ENCODE results near the gene FYN.

FYN gene

DNA sequence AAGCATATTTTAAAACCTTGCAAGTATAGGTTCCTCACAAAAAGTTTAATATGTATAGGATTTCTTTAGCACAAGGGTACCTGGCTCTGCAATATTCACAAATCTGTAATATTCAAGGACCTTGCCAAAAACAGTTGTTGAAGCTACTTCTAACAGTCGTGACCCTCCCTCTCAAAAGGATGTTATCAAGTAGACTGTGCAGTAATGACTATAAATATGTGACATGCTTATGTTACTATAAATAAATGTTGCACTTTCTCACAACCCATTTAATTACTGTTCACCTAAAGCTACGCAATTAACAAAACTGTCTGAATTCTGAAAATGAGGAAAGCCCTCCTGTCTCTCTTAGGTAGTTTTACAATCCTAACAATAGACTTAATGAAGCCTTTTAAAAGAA lies 41.8 kb downstream of the FYN start:
- no peak for DNase-seq (ENCODE audit: low read depth in 3 of 3)

DNA sequence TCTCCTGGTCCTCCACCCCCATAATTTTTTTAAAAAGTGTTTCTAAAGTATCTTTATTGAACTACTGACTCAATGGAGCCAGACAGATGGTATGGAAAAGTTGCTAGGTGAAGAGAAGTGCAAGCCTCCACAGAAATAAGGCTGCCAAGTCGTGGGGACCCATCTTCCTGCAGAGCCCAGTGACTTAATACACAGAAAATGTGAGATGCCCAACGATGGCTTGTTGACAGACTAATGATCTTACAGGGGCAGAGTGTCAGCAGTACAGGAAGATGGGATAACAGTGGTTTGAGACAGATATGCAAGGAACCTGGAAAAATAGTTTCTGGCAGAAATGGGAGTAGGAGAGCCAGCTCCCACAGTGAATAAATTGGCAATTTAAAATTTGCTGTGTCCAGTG lies 43.3 kb downstream of the FYN start:
- DNase-seq (ENCODE audit: low read depth in 3 of 3), result no peak

DNA sequence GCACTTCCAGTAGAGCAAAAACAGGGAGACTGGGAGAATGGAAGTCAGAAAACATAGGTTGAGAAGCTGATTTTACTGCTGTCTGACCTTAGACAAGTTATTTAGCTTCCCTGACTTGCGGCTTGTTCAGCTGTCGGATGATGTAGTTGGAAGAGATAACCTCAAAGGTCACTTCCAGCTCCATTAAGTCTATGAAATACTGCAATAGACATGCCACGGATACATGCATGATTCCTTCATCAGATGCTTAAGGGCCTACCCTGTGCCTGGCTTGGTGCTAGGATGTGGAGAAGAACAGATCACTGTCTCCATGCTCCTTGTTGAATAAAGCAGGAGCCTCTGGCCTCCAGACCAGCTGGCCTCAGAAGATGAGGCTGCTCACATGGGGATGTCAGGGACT lies 43.7 kb downstream of the FYN start:
- DNase-seq (ENCODE audit: low read depth in 3 of 3), result no peak

DNA sequence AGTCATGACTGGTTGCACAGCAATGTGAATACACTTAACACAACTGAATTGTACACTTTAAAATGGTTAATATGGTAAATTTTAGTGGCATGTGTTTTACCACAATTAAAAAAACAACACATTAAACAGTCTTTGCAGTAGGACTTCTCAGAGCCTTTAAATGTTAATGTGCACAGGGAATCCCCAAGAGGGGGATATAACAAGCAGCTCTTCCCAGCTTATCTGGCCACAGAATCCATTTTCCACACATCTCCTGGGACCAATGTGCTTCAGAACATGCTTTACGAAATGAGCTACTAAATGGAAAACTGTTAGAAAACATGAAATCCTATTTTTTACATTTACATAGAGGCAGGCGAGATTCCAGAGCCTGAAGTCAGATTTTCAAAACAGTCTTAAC lies 44.4 kb downstream of the FYN start:
- no peak for DNase-seq (ENCODE audit: low read depth in 3 of 3)

DNA sequence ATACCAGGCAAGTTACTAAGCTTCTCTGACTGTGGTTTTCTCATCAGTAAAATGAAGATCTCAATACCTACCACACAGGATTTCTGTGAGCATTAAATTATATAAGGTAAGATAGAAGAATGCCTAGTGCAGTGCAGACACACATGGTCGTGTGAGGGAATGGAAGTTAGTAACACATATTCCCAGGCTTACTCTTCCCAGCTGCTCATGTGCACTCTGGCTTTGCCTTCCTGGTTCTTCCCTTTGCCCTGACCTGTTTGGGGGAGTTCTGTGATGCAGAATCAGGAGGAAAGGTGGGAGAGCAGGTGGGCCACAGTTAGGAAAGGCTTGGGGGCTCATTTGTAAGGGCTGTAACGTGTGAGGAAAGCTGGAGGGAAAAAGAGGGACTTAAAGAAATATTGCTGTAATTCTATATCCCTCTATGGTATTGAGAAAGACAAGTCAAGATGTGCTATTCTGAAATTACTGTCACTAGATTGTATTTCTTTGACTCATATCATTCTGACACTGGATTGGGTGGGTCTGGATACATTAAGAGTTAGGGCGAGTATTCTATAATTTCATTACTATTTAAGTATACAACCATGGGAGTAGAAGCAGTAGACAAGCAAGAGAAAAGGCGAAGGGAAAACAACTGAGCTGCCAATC lies 47.7 kb downstream of the FYN start:
- no peak for DNase-seq (ENCODE audit: low read depth in 3 of 3)

DNA sequence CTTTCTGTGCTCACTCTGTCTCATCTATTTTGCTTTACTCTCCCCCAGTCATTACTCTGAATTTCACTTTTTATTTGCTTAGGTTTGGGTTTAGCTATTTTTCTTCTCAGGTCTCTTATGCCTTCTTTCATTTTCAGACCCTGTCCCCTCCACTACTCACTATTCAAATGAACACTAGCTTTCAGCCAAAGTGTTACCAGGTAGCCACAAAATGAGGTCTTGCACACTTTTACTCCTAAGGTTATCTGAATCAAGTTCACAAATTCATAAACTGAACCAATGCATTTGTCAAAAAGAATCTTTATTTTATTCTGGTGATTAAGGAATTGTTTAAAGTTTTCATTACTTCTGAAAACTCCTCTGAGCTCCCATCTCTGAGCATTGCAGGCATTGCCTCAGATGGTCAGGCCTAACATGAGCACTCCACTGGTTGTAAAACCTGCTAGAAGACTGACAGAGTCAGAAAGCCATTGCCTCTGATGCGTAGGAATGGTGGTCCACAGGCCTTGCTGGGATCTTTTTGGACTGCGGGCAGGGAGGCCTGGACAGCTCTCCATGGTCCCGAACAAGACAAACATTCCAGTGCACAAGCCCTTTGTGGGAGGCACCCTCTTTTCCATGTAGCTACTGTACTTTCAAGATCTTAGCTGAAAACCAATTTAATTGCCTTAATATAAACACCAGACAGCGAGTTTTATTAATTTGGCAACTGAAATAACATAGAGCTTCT lies 48.5 kb downstream of the FYN start:
- no peak for DNase-seq (ENCODE audit: low read depth in 3 of 3)

DNA sequence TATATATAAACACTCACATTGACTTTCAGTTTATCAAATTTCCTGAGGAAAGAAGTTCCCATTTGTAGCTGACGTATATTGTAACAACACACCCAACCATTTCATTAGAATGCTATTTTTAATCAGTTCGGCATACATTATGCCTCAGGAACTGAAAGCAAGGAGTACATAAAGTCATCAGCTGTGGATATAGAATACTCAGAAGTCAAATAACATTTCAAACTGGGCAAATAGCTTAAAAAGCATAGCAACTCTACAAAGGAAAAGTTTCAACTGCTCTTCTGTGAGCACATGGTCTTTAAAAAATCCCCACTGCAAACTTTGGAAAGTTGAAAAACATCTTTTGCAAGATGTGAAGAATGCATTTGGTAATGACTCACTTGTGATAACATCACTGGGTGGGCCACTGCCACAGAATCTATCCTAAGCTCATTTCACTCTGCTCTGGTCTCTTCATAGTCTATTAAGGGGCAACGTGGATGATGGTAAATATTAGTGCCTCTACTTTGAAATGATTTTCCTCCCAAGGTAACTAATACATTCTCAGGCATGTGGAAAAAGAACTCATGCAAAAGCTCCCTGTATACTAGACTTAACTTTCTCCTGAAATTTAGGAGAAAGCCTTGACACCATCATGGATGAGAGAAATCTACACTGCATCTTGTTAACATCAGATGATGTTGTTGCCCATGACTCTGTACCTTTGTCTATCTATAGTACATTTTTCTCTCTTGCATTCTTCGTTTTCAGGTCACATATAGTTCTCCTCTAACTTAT lies 49.2 kb downstream of the FYN start:
- no peak for DNase-seq (ENCODE audit: low read depth in 3 of 3)

DNA sequence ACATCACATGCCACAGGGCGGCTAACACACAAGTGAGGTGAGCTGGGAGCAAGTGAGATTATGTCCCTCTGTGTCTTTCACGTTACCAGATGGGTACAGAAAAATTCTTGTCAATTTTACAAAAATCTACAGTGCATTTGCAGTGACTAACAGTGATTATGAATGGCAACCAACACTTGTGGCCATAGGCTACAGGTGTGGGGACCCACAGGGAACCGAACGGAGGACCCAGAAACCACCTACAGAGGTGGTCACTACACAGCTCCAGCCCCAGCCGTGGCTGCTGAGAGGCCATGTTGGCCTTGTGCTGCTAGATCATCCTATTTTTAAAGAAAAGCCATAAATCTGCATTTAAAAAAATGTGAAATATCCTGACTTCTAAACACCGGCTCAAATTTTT lies 50.2 kb downstream of the FYN start:
- DNase-seq (ENCODE audit: low read depth in 3 of 3), result no peak

DNA sequence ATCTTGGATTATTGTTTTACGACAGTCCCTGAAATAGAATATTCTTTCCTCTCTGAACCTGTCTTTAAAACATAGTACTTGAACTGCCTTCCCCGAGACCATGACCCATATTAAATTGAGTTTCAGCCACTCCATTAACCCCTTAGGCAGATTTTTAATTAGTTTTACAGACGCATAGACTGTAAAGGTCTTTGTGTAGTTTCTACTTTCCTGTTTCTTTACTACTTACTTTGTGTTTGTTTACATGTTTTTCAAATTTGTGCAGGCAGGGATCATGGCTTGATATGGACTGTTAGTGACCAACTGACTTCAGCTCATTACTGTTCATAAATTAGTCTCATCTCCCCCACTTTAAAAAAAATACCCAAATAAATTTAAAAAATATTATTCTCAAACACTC lies 53.8 kb downstream of the FYN start:
- DNase-seq (ENCODE audit: low read depth in 3 of 3), result no peak

DNA sequence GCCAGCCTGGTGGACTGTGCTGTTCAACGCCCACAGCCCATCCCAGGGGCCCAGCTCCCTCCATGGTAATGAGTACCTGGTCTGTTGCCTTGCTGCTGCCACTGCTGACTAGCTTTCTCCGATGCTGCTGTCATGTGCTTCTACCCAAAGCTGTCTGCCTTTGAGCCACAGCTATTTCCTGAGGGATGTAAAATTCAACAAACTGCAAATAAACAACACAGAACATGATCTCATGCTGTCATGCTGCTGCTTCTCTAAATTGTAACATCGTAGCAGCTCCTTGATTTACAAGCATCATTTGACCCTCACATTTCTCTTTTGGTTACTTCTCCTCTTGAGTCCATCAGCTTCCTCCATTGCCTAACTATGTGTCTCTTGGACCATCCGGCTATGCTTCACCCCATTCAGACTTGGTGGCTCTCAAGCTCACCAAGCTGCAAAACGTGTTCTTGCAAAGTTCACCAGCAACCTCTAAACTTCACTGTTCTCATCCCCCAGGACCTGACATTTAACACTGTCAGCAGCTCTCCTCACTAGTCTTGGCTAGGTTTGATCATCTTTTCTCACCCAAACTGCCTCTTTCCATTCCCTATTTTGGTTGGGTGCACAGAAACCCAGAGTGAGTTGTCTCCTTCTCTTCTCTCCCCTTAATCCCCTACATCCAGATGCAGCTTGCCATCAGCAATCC lies 54.6 kb downstream of the FYN start:
- DNase-seq (ENCODE audit: low read depth in 3 of 3), result no peak

DNA sequence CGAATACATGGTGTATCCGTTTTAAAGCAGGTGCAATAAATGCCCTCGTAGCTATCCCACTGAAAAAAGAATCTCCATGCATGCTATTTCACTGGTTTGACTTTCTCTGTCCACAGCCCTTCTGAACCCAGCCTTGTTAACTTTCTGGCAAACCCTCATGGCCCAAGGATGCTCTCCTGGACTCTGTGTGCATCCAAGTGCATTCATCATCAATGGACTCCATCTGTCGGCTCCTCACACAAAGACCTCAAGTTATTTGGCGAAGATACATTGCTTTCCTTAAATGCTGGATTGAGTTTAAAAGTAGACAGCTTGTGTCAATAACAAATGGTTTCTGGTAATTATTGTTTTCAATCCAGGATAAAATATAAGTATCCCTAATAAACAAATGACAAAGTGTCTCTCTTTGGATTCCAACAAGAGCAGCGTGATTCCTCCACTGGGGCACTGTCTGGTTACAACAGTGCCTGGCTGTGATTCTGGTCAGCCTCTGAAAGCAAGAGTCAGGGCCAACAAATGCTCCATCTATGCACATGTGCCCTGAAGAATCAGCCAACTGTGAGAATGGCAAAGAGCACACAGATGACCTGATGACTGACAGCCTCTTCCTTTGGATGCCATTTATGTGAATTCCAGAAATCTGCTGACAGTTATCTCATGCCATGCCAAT lies 55.7 kb downstream of the FYN start:
- no peak for DNase-seq (ENCODE audit: low read depth in 3 of 3)

DNA sequence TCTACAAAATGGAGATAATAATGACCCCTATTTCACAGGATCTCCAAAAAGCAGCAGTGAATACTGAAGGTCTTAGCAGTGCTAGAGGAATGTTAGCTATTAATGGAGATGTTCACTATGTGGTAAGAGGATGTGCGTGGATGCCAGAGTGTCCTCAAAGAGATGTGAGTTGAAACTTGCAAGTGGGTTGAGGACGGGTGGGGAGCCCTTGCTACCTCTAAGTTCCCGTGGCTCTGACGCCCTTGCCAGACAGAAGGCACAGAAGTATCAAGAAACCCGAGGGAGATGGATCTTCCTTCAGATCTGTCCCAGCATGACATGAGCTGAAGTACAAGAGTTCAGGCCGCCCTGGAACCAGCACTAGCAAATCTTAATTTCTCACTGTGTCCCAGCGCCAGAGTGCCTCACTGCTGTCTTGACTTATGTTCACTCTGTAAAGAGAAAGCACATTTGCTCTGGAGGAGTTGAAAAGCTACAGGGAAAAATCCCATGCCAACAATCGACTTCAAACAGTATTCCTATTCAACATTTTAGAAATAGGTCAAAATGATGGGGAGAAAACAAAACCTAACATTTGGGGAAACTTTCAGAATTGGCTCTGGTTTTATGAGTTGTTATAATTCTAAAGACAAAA lies 59.5 kb downstream of the FYN start:
- no peak for DNase-seq (ENCODE audit: low read depth in 3 of 3)

DNA sequence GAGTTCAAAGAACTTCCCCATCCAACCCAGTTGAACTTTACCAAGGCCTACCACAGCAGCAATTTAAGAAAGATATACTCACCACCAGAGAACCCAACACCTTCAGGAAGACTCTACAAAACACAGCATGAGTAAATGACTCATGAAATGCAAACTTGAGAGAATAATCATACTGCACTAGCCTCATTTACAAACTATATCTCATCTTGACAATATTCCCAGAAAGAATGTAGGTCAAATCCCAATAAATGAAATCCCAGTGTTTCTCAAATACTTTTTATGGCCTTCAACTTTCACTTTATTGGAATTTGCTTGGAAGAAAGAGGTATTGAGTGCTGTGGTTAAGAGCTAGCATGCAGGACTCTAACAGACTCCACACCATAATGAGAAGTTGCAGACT lies 60.0 kb downstream of the FYN start:
- DNase-seq (ENCODE audit: low read depth in 3 of 3), result no peak

DNA sequence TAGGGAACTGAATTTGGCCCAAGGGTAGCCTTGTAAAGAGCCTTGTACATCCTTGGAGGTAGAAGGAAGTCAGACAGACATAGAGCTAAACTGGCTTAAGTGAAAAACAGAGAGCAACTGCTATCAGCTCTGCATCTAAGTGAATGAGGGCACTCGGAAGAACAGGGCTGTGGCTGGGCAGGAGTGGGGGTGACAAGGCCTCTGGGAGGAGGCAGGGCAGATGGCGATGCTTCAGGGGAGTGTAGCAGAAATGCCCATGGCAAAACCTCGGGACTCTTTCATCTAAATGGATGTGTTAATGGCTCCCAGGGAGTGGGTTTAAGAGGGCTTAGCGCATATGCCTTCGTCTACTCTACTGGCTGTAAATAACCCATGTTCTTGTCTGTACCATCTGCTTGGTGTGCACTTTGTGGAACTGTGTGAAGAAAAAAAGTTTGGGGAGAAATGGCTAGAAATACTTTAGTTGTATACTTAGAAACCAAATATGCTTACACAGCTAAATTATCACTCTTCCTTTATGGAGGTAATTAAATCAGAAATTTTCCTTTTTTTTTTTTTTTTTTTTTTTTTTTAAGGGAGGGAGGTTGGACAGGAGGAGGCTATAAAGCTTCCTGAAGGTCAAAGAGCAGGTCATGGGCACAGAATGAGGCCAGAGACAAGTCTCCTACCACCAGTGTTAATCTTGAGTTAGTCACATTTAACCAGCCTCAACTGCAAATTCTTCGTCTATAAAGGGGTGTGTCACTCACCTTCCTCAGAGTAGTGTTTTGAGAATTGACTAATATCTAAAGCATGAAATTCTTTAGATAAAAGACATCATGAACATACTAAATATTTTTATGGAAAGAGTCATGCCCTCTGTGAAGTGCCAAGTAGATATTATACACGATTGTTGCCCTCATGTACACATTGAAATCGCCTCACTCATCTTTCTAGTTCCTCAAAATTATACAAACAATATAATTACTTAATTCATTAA lies 60.9 kb downstream of the FYN start:
- DNase-seq (ENCODE audit: low read depth in 3 of 3), result no peak

DNA sequence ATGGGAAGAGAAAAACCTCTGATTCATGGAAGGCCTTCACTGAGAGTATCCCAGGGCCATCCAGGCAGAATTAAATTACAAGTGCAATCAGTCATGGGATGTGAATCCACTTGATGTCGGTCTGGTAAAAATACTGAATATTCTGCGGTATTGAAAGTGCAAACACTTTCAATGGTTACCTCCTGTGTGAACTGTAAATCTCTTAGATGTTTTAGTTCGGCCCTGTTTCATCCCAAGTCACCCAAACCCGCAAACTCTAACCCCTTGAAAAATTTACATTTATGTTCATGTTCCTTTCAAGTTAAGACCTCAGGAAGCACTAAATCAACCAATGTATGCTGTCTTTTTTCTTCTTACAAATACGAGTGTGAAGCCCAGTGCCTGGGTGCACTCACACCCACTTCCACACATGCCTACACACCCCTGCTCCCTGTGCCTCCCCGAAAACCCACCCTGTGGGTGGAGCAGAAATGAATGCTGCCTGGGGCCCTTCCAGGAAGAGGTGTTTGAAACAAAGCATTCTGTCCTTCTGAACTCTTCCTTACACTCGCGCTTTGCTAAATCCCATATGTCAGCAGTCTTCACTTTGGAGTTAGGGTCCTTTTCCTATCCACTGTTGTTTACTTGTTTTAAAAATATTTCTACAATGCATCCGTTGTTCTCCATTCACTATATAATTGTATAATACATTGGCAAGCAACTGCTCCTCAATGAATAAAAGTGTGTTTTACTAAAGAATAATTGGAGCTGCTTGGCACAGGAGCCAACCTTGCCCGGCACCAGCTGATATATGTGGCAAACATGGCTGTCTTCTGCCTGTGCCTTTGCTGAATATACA lies 62.7 kb downstream of the FYN start:
- peak in 1 of 3 experiments; percentile 42 for DNase-seq (ENCODE audit: low read depth in 3 of 3)

DNA sequence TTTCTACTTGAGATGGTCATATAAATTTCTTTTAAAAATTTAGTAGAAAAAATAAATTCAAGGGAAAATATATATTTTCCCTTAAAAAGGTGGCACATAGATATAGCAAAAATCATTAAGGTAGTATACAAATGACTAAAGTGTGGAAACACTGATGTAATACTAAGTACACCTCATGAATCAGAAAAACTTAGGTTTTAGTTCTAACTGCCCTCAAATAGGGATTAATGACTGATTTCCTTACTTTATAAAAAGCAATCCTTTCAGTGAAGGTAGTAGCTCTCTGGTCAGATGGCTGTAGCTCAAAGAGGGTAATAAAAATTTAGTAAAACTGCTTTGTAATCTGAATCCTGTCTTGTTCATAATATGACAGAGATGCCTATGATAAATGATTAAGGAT lies 63.5 kb downstream of the FYN start:
- DNase-seq (ENCODE audit: low read depth in 3 of 3), result no peak

DNA sequence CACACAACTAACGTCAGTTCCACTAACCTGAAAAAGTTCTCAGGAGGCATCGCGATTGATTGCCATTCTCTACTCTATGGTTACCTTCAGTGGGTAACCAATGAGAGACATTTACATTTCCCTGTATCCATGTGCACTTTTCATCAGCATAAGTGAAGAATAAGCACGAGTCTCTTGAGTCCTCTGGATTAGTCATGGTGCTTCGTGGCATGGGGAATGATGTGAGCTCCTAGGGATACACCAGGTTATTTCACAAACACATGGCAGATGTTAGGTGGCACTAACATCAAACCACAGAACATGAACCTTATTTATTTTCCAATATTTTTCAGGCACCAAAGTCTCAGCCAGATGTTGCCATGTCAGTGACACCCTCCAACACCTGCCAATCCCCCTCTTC lies 64.0 kb downstream of the FYN start:
- no peak for DNase-seq (ENCODE audit: low read depth in 3 of 3)

DNA sequence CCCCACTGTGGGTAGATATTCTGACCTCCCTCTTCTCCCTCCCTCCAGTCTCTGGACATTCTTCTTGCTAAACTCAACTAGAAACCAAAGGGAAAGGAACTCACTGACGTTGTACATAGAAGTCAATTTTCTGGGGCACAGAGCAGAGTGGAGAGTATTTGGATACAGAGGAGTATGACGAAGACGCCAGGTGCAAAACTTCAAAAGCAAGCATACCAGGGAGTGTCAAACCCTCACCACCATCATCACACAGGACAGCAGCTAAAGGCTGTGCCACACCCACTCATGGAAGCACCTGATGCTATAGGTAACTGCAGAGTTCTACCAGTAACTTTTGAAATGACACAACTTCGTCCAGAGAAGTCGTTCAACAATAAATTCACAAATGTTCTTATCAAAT lies 64.8 kb downstream of the FYN start:
- DNase-seq (ENCODE audit: low read depth in 3 of 3), result no peak
